ENCODE measurements around the gene BCL3. TPM values are rescaled to one million over a fixed set of nuclear protein-coding genes. Genes with fewer than 3 reads are reported as not detected.
A peak's percentile ranks its signal among the peaks of the same experiment; 100 is the strongest.

The BCL3 gene, protein sequence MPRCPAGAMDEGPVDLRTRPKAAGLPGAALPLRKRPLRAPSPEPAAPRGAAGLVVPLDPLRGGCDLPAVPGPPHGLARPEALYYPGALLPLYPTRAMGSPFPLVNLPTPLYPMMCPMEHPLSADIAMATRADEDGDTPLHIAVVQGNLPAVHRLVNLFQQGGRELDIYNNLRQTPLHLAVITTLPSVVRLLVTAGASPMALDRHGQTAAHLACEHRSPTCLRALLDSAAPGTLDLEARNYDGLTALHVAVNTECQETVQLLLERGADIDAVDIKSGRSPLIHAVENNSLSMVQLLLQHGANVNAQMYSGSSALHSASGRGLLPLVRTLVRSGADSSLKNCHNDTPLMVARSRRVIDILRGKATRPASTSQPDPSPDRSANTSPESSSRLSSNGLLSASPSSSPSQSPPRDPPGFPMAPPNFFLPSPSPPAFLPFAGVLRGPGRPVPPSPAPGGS
- total RNA-seq = 10 to 100 TPM; 15.3 to 25.2 TPM

DNA sequence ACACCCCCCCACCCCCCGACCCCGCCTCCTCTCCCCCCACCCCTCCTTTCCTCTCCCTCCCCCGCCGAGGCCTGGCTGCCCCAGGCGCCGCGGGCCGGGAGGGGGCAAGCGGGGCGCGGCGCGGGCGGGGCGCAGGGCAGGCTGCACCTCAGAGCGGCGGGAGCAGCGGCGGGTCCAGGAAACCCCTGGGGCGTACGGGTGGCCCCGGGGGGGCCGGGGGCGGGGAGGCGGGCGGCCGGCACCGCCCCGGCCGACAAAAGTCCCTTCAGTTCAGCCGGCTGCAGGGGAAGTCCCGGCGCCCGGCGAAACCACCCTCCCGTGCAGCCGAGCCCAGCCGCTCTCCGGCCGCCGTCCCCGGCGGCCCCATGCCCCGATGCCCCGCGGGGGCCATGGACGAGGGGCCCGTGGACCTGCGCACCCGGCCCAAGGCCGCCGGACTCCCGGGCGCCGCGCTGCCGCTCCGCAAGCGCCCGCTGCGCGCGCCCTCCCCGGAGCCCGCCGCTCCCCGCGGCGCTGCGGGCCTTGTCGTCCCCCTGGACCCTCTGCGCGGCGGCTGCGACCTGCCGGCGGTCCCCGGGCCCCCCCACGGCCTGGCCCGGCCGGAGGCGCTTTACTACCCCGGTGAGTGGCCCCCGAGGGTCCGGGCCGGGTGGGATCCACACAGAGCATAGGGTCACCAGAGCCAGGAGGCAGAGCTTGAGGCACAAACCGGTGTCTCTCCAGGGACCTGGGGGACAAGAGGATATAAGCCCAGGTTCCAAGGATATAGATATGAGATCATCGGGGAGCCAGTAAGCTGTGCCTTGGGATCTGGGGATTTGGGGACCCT lies at the start of gene BCL3:
TSS of gene BCL3 (plus strand) at position 283 of the 829 bp plus-strand sequence. CDS start at position 366, 83 bp downstream.
- no peaks in the 10 kb centered on the region for H3K27me3 ChIP-seq
- no peaks in the 10 kb centered on the region for H3K9me3 ChIP-seq
- TF ChIP-seq, protein P1, sequence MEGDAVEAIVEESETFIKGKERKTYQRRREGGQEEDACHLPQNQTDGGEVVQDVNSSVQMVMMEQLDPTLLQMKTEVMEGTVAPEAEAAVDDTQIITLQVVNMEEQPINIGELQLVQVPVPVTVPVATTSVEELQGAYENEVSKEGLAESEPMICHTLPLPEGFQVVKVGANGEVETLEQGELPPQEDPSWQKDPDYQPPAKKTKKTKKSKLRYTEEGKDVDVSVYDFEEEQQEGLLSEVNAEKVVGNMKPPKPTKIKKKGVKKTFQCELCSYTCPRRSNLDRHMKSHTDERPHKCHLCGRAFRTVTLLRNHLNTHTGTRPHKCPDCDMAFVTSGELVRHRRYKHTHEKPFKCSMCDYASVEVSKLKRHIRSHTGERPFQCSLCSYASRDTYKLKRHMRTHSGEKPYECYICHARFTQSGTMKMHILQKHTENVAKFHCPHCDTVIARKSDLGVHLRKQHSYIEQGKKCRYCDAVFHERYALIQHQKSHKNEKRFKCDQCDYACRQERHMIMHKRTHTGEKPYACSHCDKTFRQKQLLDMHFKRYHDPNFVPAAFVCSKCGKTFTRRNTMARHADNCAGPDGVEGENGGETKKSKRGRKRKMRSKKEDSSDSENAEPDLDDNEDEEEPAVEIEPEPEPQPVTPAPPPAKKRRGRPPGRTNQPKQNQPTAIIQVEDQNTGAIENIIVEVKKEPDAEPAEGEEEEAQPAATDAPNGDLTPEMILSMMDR (IDR thresholded peaks at IDR 0.05) = no peak
- peaks cover 20% of the 10 kb centered on the region for H3K36me3 ChIP-seq
- peaks cover 0 to 86% of the 10 kb centered on the region in 2 donors for H3K4me1 ChIP-seq
- peak within 1 kb of the TSS; percentile 61 to 62 for H3K4me3 ChIP-seq
- DNase-seq (ENCODE audit: low spot score) = no peak
- peak within 1 kb of the TSS; percentile 94 for H3K27ac ChIP-seq

DNA sequence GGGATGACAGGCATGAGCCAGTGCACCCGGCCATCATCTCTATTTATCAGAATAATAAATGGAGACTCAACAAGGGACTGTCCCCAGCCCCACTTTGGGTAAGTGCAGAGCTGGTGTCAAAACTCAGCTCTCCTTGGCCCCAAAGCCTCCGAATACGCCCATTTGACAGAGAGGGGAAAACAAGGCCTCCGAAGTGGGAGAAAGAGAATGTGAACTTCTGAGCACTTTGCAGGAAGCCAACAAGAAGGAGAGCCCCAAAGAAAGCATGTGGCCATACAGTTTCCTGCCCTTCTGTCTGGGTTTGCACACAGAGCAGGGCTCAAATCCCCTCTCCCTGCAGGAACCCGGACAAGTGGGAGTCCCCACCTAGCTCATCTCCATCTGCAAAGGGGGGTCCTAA lies 48.0 kb upstream of the BCL3 start:
- H3K27me3 ChIP-seq = no peaks in the 10 kb centered on the region
- H3K36me3 ChIP-seq = no peaks in the 10 kb centered on the region
- H3K4me1 ChIP-seq = peaks cover 0 to 3% of the 10 kb centered on the region in 2 donors
- DNase-seq (ENCODE audit: low spot score) = no peak
- H3K27ac ChIP-seq = no peak overlapping the region
- no peak overlapping the region for H3K4me3 ChIP-seq
- H3K9me3 ChIP-seq = no peaks in the 10 kb centered on the region
- TF ChIP-seq, protein P1 (IDR thresholded peaks at IDR 0.05) = no peak

DNA sequence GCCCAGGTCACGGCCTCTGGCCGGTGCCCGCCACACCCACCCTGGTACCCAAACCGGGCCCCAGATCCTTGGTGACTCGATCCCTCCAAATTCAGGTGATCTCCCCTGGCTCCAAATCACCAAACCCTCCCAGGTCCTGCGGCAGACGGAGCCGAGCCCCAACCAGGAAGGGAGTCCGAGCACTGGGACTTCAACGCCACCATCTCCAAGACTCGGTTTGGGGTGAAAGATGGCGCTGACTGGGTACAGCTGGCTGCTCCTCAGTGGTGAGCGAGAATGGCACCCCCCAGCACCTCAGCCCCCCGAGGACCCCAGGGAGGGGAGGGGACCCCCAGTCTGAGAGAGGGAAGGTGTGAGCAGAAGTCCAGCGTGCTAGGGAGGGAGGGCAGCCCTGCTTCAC lies 47.3 kb upstream of the BCL3 start:
- Histone ChIP-seq H3K4me3 (no peak overlapping the region), H3K36me3 (no peaks in the 10 kb centered on the region), H3K27ac (no peak overlapping the region), H3K4me1 (no peaks in the 10 kb centered on the region), H3K9me3 (no peaks in the 10 kb centered on the region), H3K27me3 (no peaks in the 10 kb centered on the region)
- TF ChIP-seq, protein P1 (IDR thresholded peaks at IDR 0.05) = no peak
- DNase-seq (ENCODE audit: low spot score) = no peak

DNA sequence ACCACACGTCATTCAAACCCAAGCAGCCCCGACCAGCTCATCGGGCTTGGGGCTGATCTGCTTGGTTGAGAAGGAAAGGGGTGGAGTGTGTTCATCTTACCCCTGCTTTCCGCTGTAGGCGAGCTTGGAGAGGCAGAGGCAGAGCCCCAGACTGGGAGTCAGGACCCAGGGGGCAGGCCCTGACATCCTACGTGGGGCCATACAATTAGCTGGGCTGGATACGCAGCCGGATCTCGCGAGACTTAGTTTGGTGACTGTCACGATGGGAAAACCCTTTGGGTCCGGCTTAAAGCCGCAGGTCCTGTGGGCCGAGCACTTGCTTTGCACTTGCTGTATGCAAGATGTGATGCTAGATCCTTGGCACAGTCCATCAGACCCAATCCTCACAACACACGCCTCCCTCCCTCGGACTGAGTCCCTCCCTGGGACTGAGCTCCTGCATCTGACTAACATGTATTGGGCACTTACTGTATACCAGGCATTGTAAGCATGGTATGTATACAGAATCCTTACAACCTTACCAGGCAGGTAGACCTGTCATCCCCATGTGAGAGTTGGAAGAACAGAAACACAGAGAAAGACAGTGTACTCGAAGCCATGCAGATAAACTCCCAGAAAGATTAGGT lies 45.8 kb upstream of the BCL3 start:
- H3K36me3 ChIP-seq = no peaks in the 10 kb centered on the region
- DNase-seq (ENCODE audit: low spot score) = no peak
- TF ChIP-seq, protein P1 (IDR thresholded peaks at IDR 0.05) = no peak
- no peak overlapping the region for H3K27ac ChIP-seq
- no peaks in the 10 kb centered on the region for H3K27me3 ChIP-seq
- no peaks in the 10 kb centered on the region for H3K9me3 ChIP-seq
- H3K4me3 ChIP-seq = no peak overlapping the region
- no peaks in the 10 kb centered on the region for H3K4me1 ChIP-seq

DNA sequence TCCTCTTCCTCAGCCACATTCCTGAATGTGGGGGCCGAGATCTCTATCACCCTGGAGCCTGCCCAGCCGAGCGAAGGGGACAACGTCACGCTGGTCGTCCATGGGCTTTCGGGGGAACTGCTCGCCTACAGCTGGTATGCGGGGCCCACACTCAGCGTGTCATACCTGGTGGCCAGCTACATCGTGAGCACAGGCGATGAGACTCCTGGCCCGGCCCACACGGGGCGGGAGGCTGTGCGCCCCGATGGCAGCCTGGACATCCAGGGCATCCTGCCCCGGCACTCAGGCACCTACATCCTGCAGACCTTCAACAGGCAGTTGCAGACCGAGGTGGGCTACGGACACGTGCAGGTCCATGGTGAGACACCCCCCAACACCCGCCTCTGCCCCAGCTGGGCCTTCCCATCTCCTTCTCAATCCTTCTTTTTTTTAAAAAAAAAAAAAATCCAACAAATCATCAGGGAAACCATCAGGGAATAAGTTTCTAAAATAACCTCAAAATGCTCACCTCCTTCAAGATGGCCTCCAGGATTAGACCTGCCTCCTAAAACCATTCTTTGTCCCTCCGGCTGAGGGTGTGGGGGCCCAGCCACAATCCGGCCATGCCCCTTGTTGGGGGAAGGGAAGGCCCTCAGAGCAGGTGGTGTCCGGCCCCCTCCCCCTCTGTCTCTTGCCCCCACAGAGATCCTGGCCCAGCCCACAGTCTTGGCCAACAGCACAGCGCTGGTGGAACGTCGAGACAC lies 45.0 kb upstream of the BCL3 start:
- H3K4me1 ChIP-seq = no peaks in the 10 kb centered on the region
- no peak overlapping the region for H3K27ac ChIP-seq
- TF ChIP-seq, protein P1 (IDR thresholded peaks at IDR 0.05) = no peak
- H3K4me3 ChIP-seq = no peak overlapping the region
- no peak for DNase-seq (ENCODE audit: low spot score)
- H3K9me3 ChIP-seq = no peaks in the 10 kb centered on the region
- H3K27me3 ChIP-seq = no peaks in the 10 kb centered on the region
- H3K36me3 ChIP-seq = no peaks in the 10 kb centered on the region

Data from right atrium auricular region (tissue), 2 donors.